Mucosa of descending colon (tissue), 3 donors: ENCODE data around the gene WFDC6. TPM values are rescaled to one million over a fixed set of nuclear protein-coding genes. Genes with fewer than 3 reads are reported as not detected.
"Not testable (repeated sequence)": the region's sequence is repeated elsewhere in the genome, so short reads cannot be mapped to it uniquely, and the experiment has no call there.

ENCODE experiments used
- ATAC-seq: fragments of 200-7000 bp; cut with Tn5 transposase; one replicate; pipeline ENCODE4 v1.9.1; 2020; ENCODE audit warnings: mild to moderate bottlenecking, moderate library complexity
- DNase-seq, 3 donors: peaks; one replicate each; pipeline ENCODE4 v3.0.0-alpha.2; 2020
- H3K36me3 ChIP-seq: fragments of 200-600 bp; one replicate; pipeline ENCODE4 v1.8.0; 2021; ENCODE audit warnings: low read depth, mild to moderate bottlenecking
- H3K4me1 ChIP-seq: fragments of 200-600 bp; one replicate; pipeline ENCODE4 v1.8.0; 2021; ENCODE audit warnings: low read depth, mild to moderate bottlenecking
- H3K4me3 ChIP-seq: fragments of 200-600 bp; one replicate; pipeline ENCODE4 v1.8.0; 2021; ENCODE audit warnings: mild to moderate bottlenecking
- H3K9me3 ChIP-seq: fragments of 200-600 bp; one replicate; pipeline ENCODE4 v1.8.0; 2021; ENCODE audit warnings: mild to moderate bottlenecking
- intact Hi-C, 2 donors: fragments of 100-400 bp; cut with DNase I in 1 of 2; cut with micrococcal nuclease in 1 of 2; formaldehyde crosslinking; loops; one replicate each; pipeline versions ENCODE4 v1.11.0 to v1.11.1; 2022; cut with DNase I, micrococcal nuclease
- long read RNA-seq, 2 donors: library from polyadenylated mRNA; unstranded; transcript quantifications; one replicate each; pipeline ENCODE4 v2.0.0, GENCODE V29; 2019 to 2021
- total RNA-seq, 3 donors: library from RNA; stranded (reverse); fragmentation: NEBNext Ultra II Directional in 2 of 3; extraction: Animal tissue kit (Norgen Biotek cat#: 25700) in 2 of 3; gene quantifications; one replicate each; pipeline versions ENCODE4 v1.2.1 to v1.2.4, GENCODE V29; 2021 to 2023
- TF ChIP-seq, protein P1 (sequence below): fragments of 200-600 bp; IDR thresholded peaks from one replicate; pipeline ENCODE4 v1.8.0; 2022; ENCODE audit warnings: antibody characterized with exemption, mild to moderate bottlenecking
- donor health status: DM: no; HTN: no; CAD: no; lungs with moderate emphysema.
- donor health status: DM: no; HTN: no; CAD: no.
- donor health status: DM: no; HTN: yes; CAD: no.

The WFDC6 gene
- total RNA-seq: not detected
- long read RNA-seq, donor 1: 0 reads
- long read RNA-seq, donor 2: 0 reads

GRCh38 chr20:45539382-45539781, at the start of gene WFDC6:
Gene WFDC6, minus strand, starts transcription at chr20:45539482. Its CDS starts 75 bp downstream, at chr20:45539407.
- intact Hi-C loops: no loop called here
- ATAC-seq (no peak), DNase-seq (no peak)
- H3K4me1 ChIP-seq: no peaks in the 10 kb centered on the region
- H3K36me3 ChIP-seq: no peaks in the 10 kb centered on the region
- no peak within 1 kb of the TSS for H3K4me3 ChIP-seq
- no peaks in the 10 kb centered on the region for H3K9me3 ChIP-seq
- TF ChIP-seq, protein P1, sequence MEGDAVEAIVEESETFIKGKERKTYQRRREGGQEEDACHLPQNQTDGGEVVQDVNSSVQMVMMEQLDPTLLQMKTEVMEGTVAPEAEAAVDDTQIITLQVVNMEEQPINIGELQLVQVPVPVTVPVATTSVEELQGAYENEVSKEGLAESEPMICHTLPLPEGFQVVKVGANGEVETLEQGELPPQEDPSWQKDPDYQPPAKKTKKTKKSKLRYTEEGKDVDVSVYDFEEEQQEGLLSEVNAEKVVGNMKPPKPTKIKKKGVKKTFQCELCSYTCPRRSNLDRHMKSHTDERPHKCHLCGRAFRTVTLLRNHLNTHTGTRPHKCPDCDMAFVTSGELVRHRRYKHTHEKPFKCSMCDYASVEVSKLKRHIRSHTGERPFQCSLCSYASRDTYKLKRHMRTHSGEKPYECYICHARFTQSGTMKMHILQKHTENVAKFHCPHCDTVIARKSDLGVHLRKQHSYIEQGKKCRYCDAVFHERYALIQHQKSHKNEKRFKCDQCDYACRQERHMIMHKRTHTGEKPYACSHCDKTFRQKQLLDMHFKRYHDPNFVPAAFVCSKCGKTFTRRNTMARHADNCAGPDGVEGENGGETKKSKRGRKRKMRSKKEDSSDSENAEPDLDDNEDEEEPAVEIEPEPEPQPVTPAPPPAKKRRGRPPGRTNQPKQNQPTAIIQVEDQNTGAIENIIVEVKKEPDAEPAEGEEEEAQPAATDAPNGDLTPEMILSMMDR: no peak

DNA sequence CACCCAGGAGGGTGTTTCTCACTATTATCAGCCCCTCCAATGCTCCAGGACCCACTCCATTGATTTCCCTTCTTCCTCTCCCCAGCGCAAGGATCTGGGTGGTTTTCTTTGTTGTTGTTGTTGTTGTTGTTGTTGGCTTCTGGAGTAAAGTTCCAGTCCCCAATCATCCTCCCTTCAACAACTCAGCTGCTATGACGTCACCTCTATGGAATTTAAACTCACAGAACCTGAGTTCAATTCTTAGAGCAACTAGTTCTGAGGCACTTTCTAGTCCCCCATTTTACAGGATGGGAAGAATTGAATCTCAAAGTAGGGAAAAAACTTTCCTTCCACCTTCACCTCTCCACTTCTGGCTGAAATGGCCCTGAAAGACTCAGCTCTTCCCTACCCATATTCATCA, 49.5 kb upstream of the WFDC6 start:
- no peak for ATAC-seq
- Histone ChIP-seq H3K4me3 (no peak overlapping the region), H3K9me3 (no peaks in the 10 kb centered on the region), H3K4me1 (no peaks in the 10 kb centered on the region), H3K36me3 (no peaks in the 10 kb centered on the region)
- intact Hi-C loops: no loop called here
- DNase-seq: no peak
- TF ChIP-seq, protein P1: no peak

- H3K4me1 ChIP-seq, intact Hi-C loops, H3K9me3 ChIP-seq, H3K4me3 ChIP-seq, H3K36me3 ChIP-seq, ATAC-seq: not testable (repeated sequence)
- peak in 1 of 3 donors; percentile 3 for DNase-seq
Observed at GRCh38 chr20:45585986-45586385, 46.7 kb upstream of the WFDC6 start.

DNA sequence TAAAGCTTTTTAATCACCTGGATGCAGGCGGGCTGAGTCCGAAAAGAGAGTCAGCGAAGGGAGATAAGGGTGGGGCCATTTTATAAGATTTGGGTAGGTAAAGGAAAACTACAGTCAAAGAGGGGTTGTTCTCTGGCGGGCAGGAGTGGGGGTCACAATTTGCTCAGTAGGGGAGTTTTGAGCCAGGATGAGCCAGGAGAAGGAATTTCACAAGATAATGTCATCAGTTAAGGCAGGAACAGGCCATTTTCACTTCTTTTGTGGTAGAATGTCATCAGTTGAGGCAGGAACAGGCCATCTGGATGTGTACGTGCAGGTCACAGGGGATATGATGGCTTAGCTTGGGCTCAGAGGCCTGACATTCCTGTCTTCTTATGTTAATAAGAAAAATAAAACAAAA, 45.0 kb upstream of the WFDC6 start:
- ATAC-seq, DNase-seq, H3K36me3 ChIP-seq, H3K4me1 ChIP-seq, H3K9me3 ChIP-seq, H3K4me3 ChIP-seq, intact Hi-C loops: not testable (repeated sequence)

DNA sequence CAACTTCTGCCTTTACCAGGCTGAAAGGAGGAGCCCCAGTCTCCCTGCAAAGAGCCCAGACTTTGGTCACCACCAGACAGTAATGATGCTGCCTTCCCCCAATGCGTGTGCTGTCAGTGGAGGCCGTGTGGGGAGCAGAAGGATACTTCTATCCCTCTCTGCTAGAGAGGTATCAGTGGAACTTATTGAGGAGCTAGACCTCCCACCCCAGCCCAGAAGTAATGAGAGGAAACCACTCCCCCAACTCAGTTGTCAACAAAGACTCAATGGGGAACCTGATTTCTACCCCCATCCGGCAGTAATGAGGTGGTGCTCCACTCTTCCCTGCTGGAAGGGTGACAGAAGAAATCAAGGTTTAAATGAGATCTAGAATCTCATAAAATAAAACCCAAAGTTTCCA, 44.2 kb upstream of the WFDC6 start:
- H3K4me3 ChIP-seq: no peak overlapping the region
- intact Hi-C loops: no loop called here
- DNase-seq (no peak), ATAC-seq (no peak)
- no peaks in the 10 kb centered on the region for H3K4me1 ChIP-seq
- H3K36me3 ChIP-seq: no peaks in the 10 kb centered on the region
- TF ChIP-seq, protein P1: no peak
- H3K9me3 ChIP-seq: no peaks in the 10 kb centered on the region

DNA sequence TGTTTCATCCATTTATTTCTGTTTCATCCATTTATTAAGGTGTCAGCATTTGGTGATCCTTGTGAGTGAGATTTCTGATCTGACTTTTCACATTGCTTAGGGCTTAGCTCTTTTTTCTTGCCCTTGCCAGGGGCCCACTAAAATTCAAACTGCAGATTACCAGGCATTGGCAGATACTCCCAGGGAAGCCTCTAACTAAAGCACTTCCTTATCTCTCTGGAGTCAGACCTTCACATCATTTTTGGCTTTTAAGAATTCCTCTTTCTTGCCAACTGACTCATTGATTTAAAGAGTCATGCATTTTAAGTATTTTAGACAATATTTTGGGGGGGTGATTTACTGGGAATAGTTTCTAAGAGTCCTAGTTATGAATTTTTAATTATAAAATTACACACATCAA, 42.4 kb upstream of the WFDC6 start:
- DNase-seq (no peak), ATAC-seq (no peak)
- intact Hi-C loops: no loop called here
- Histone ChIP-seq H3K36me3 (no peaks in the 10 kb centered on the region), H3K4me3 (no peak overlapping the region), H3K4me1 (no peaks in the 10 kb centered on the region), H3K9me3 (no peaks in the 10 kb centered on the region)
- TF ChIP-seq, protein P1: no peak

DNA sequence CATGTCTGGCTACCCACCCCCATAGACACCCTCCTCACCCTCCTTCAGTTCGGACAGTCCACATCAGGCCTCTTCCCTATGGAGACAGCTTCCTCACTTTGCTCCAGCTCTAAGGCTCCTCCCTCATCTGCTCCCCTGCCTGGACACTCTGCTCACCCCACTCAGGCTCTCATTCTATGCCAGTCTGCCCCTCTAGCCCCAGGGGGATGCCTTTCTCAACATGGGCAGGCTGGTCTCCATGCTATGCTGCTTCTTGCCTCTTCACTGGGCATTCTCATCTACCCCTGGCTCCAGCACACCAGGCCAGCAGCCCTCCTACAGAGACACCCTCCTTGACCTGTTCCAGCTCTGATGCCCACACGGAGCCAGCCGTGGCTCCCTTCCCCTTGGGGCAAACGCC, 39.9 kb upstream of the WFDC6 start, which contains the start of gene WFDC8:
WFDC8 (minus strand) TSS at position 101 of the 400 bp plus-strand sequence; CDS start at position 64, 37 bp downstream.
- DNase-seq (no peak), ATAC-seq (no peak)
- intact Hi-C loops: no loop called here
- H3K9me3 ChIP-seq: no peaks in the 10 kb centered on the region
- H3K36me3 ChIP-seq: no peaks in the 10 kb centered on the region
- H3K4me1 ChIP-seq: no peaks in the 10 kb centered on the region
- no peak within 1 kb of the TSS for H3K4me3 ChIP-seq
- TF ChIP-seq, protein P1: no peak
